ENCODE measurements around the gene GNPAT. TPM values are rescaled to one million over a fixed set of nuclear protein-coding genes. Genes with fewer than 3 reads are reported as not detected.
A peak's percentile ranks its signal among the peaks of the same experiment; 100 is the strongest.

Gene GNPAT
- total and polyA plus RNA-seq, 10 of the 15 experiments (the other 5 are each of a cell fraction or from before 2014, with no cell fraction given) = 24.0 to 70.6 (median 47.2) TPM

GRCh38 chr1:231313661-231314060 is 72.6 kb downstream of the GNPAT start:
- ChIA-PET SMC1A (ENCODE audit: uncharacterized antibody, unreplicated experiment) (interaction anchor here (1.6 to 1.7 kb wide), 2 partner anchors 10 to 22 kb away, joined by 3 to 5 read pairs; no protein-coding TSS in a partner anchor), POLR2A (no interaction called here), RAD21 (ENCODE audit: unreplicated experiment) (no interaction called here), CTCF (interaction anchor here (0.8 to 3.1 kb wide), 2 partner anchors 276 to 281 kb away, joined by 3 to 22 read pairs; no protein-coding TSS in a partner anchor)
- TF ChIP-seq POLR2A (IDR thresholded peaks at IDR 0.05; ENCODE audit: low read depth, low read length) (no peak), YBX1 (IDR thresholded peaks at IDR 0.05) (no peak)
- H3K9ac ChIP-seq (ENCODE audit: control insufficient read depth, insufficient read depth, low read length) = no peak overlapping the region
- no peak for DNase-seq (ENCODE audit: low read depth, low spot score)
- no peaks in the 10 kb centered on the region for H3K79me2 ChIP-seq (ENCODE audit: control insufficient read depth, insufficient read depth, low read length)
- BruUV-seq (replicated peaks) = no TSS peak
- H4K20me1 ChIP-seq (ENCODE audit: control insufficient read depth, insufficient read depth) = no peaks in the 10 kb centered on the region
- in situ Hi-C loops (cut with MboI) (no loop called here), intact Hi-C loops (cut with micrococcal nuclease; ENCODE audit: unreplicated experiment) (no loop called here)
- no peak overlapping the region for H3K4me3 ChIP-seq
- no peaks in the 10 kb centered on the region for H3K9me3 ChIP-seq (replicated peaks; ENCODE audit: control insufficient read depth, insufficient read depth, low read length)
- no peaks in the 10 kb centered on the region for H3K36me3 ChIP-seq (ENCODE audit: control insufficient read depth in 2 of 2, insufficient read depth in 2 of 2, low read length in 1 of 2)
- 34% methylated on average over 4 of the region's 4 CpGs for WGBS (ENCODE audit: insufficient coverage, insufficient replicate concordance, low lambda C conversion rate, missing lambda C conversion rate)
- H3K27me3 ChIP-seq (replicated peaks in 1 of 2; ENCODE audit: control insufficient read depth in 2 of 2, insufficient read depth in 2 of 2, low read length in 1 of 2) = no peaks in the 10 kb centered on the region
- ATAC-seq = no peak
- no peak overlapping the region for H2AFZ ChIP-seq (ENCODE audit: control insufficient read depth, low read depth, low read length)
- H3K4me2 ChIP-seq (ENCODE audit: control insufficient read depth, insufficient read depth) = no peak overlapping the region
- no peak for FAIRE-seq
- no peaks in the 10 kb centered on the region for H3K4me1 ChIP-seq (ENCODE audit: control insufficient read depth, insufficient read depth, low read length)
- no peak overlapping the region for H3K27ac ChIP-seq (ENCODE audit: control insufficient read depth, insufficient read depth)

- Histone ChIP-seq H3K9me3 (replicated peaks; ENCODE audit: control insufficient read depth, insufficient read depth, low read length) (no peaks in the 10 kb centered on the region), H3K9ac (ENCODE audit: control insufficient read depth, insufficient read depth, low read length) (no peak overlapping the region), H4K20me1 (ENCODE audit: control insufficient read depth, insufficient read depth) (no peaks in the 10 kb centered on the region), H3K4me2 (ENCODE audit: control insufficient read depth, insufficient read depth) (no peak overlapping the region), H2AFZ (ENCODE audit: control insufficient read depth, low read depth, low read length) (no peak overlapping the region), H3K79me2 (ENCODE audit: control insufficient read depth, insufficient read depth, low read length) (no peaks in the 10 kb centered on the region), H3K4me1 (ENCODE audit: control insufficient read depth, insufficient read depth, low read length) (no peaks in the 10 kb centered on the region), H3K27me3 (replicated peaks in 1 of 2; ENCODE audit: control insufficient read depth in 2 of 2, insufficient read depth in 2 of 2, low read length in 1 of 2) (no peaks in the 10 kb centered on the region), H3K27ac (ENCODE audit: control insufficient read depth, insufficient read depth) (no peak overlapping the region), H3K36me3 (ENCODE audit: control insufficient read depth in 2 of 2, insufficient read depth in 2 of 2, low read length in 1 of 2) (no peaks in the 10 kb centered on the region), H3K4me3 (no peak overlapping the region)
- ChIA-PET POLR2A (interaction anchor here (0.7 kb wide), 1 partner anchor 74 kb away, joined by 3 read pairs; no protein-coding TSS in a partner anchor), CTCF (interaction anchor here (0.7 to 4.5 kb wide), 12 partner anchors 9 to 297 kb away, joined by 3 to 28 read pairs (median 4); partner anchors contain the start of genes EXOC8 and SPRTN), RAD21 (ENCODE audit: unreplicated experiment) (interaction anchor here (0.6 to 1.0 kb wide), 5 partner anchors 22 to 442 kb away, joined by 3 to 4 read pairs (median 3); partner anchors contain the start of gene SPRTN), SMC1A (ENCODE audit: uncharacterized antibody, unreplicated experiment) (interaction anchor here (0.6 to 1.5 kb wide), 9 partner anchors 18 to 290 kb away, joined by 3 to 5 read pairs (median 4); partner anchors contain the start of gene EXOC8)
- peak; percentile 99 for ATAC-seq
- BruUV-seq (replicated peaks) = no TSS peak
- DNase-seq (ENCODE audit: low read depth, low spot score) = no peak
- intact Hi-C loops (cut with micrococcal nuclease; ENCODE audit: unreplicated experiment) (no loop called here), in situ Hi-C loops (cut with MboI) (no loop called here)
- TF ChIP-seq GABPA (IDR thresholded peaks at IDR 0.05; ENCODE audit: low read depth) = no peak
- no peak for TF ChIP-seq MYC (IDR thresholded peaks at IDR 0.05; ENCODE audit: insufficient read depth, insufficient read length, insufficient replicate concordance, low read length, severe bottlenecking)
- TF ChIP-seq ETV6 (conservative IDR thresholded peaks at IDR 0.05 in 1 of 2, IDR thresholded peaks at IDR 0.05 in 1 of 2; ENCODE audit: borderline replicate concordance in 1 of 2, low read depth in 1 of 2) = no peak
- TF ChIP-seq RAD21 (IDR thresholded peaks at IDR 0.05; ENCODE audit: insufficient read depth, low read depth, low read length) = peak; percentile 75
- TF ChIP-seq YY1 (IDR thresholded peaks at IDR 0.05; ENCODE audit: low read depth, low read length) = 0 out of 2 replicates have a peak, but pooled peaks have one; percentile 25
- no peak for TF ChIP-seq CREB1 (IDR thresholded peaks at IDR 0.05; ENCODE audit: low read depth)
- TF ChIP-seq SMC3 (IDR thresholded peaks at IDR 0.05; ENCODE audit: borderline replicate concordance, low read length) = peak; percentile 65
- no peak for TF ChIP-seq FOXM1 (IDR thresholded peaks at IDR 0.05; ENCODE audit: low read depth, low read length)
- TF ChIP-seq CTCF (IDR thresholded peaks at IDR 0.05 in 2 of 3, conservative IDR thresholded peaks at IDR 0.05 in 1 of 3; ENCODE audit: control insufficient read depth in 2 of 3, extremely low read depth in 1 of 3, insufficient read depth in 1 of 3, low read depth in 3 of 3, low read length in 3 of 3) = peak; percentile 71 to 84 (median 82)
- whole genome bisulfite sequencing (ENCODE audit: insufficient coverage, insufficient replicate concordance, low lambda C conversion rate, missing lambda C conversion rate) = 38% methylated on average over 11 of the region's 11 CpGs
- FAIRE-seq = no peak
Observed at GRCh38 chr1:231315887-231316286, 74.9 kb downstream of the GNPAT start.

Data from GM12878 (cell line).